Type B pancreatic cell (in vitro differentiated cells): ENCODE measurements around the gene IGFBP5. TPM values are rescaled to one million over a fixed set of nuclear protein-coding genes. Genes with fewer than 3 reads are reported as not detected.

Source experiments
- DNase-seq: peaks from one replicate; pipeline ENCODE4 v3.0.0; 2021; ENCODE audit warnings: mixed read lengths; ENCODE audit not compliant: unreplicated experiment; ENCODE audit errors: extremely low spot score
- H3K27ac Mint-ChIP-seq: 2 replicates; pipeline ENCODE4 v1.8.0; 2021; ENCODE audit warnings: mild to moderate bottlenecking, mixed read lengths
- H3K27me3 Mint-ChIP-seq: 2 replicates; pipeline ENCODE4 v1.8.0; 2021; ENCODE audit warnings: mixed read lengths
- H3K36me3 Mint-ChIP-seq: 2 replicates; pipeline ENCODE4 v1.8.0; 2021; ENCODE audit warnings: mixed read lengths
- H3K4me1 Mint-ChIP-seq: one replicate; pipeline ENCODE4 v1.8.0; 2021; ENCODE audit warnings: mixed read lengths; ENCODE audit not compliant: unreplicated experiment
- H3K4me3 Mint-ChIP-seq: 2 replicates; pipeline ENCODE4 v1.8.0; 2021; ENCODE audit warnings: mild to moderate bottlenecking, mixed read lengths
- H3K9me3 Mint-ChIP-seq: 2 replicates; pipeline ENCODE4 v1.8.0; 2021; ENCODE audit warnings: mixed read lengths
- total RNA-seq: library from RNA; stranded (reverse); gene quantifications from 2 replicates; pipeline ENCODE4 v1.2.1, GENCODE V29; 2021; ENCODE audit warnings: low replicate concordance
- TF ChIP-seq, protein P1 (sequence below): fragments of 200-600 bp; sonication (generic); conservative IDR thresholded peaks from 2 replicates; pipeline ENCODE4 v1.5.0; 2021; ENCODE audit warnings: antibody characterized with exemption, mild to moderate bottlenecking

Gene IGFBP5
- total RNA-seq, 1 donor from 2014 or later, result 245 TPM

DNA sequence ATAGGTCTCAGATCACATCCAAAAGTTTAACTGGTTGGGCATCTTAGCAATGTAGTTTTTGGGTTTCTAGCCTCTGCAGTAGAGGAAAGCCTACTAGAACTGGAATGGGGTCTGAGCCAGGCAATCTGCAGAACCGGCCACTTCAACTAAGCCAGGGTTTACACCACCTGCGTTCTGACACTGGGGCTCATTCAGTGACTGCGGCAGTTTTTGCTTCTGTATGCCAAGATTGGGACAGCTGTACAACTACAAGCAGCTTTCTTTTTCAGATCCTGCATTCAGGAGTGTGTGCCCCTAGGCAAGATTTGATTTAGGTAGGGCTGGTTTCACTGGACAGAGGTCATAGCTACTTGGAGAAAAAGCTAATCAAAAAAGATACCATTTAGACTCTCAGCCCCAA is 43.7 kb upstream of the IGFBP5 start:
- peaks cover 28% of the 10 kb centered on the region for H3K4me1 Mint-ChIP-seq
- peaks cover 4% of the 10 kb centered on the region for H3K9me3 Mint-ChIP-seq
- DNase-seq, result no peak
- H3K36me3 Mint-ChIP-seq, result peaks cover 4% of the 10 kb centered on the region
- no peak overlapping the region for H3K27ac Mint-ChIP-seq
- no peak overlapping the region for H3K4me3 Mint-ChIP-seq
- no peaks in the 10 kb centered on the region for H3K27me3 Mint-ChIP-seq
- TF ChIP-seq, protein P1, sequence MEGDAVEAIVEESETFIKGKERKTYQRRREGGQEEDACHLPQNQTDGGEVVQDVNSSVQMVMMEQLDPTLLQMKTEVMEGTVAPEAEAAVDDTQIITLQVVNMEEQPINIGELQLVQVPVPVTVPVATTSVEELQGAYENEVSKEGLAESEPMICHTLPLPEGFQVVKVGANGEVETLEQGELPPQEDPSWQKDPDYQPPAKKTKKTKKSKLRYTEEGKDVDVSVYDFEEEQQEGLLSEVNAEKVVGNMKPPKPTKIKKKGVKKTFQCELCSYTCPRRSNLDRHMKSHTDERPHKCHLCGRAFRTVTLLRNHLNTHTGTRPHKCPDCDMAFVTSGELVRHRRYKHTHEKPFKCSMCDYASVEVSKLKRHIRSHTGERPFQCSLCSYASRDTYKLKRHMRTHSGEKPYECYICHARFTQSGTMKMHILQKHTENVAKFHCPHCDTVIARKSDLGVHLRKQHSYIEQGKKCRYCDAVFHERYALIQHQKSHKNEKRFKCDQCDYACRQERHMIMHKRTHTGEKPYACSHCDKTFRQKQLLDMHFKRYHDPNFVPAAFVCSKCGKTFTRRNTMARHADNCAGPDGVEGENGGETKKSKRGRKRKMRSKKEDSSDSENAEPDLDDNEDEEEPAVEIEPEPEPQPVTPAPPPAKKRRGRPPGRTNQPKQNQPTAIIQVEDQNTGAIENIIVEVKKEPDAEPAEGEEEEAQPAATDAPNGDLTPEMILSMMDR, result no peak

- H3K27ac Mint-ChIP-seq, result no peak overlapping the region
- H3K9me3 Mint-ChIP-seq, result peaks cover 4% of the 10 kb centered on the region
- TF ChIP-seq, protein P1, result no peak
- peaks cover 4% of the 10 kb centered on the region for H3K36me3 Mint-ChIP-seq
- peaks cover 28% of the 10 kb centered on the region for H3K4me1 Mint-ChIP-seq
- H3K4me3 Mint-ChIP-seq, result no peak overlapping the region
- no peak for DNase-seq
- H3K27me3 Mint-ChIP-seq, result no peaks in the 10 kb centered on the region
Observed at GRCh38 chr2:216737676-216738075, 42.3 kb upstream of the IGFBP5 start.

- no peaks in the 10 kb centered on the region for H3K9me3 Mint-ChIP-seq
- H3K36me3 Mint-ChIP-seq, result no peaks in the 10 kb centered on the region
- peaks cover 28% of the 10 kb centered on the region for H3K4me1 Mint-ChIP-seq
- H3K27ac Mint-ChIP-seq, result no peak overlapping the region
- H3K27me3 Mint-ChIP-seq, result no peaks in the 10 kb centered on the region
- DNase-seq, result no peak
- TF ChIP-seq, protein P1, result no peak
- no peak overlapping the region for H3K4me3 Mint-ChIP-seq
Observed at GRCh38 chr2:216736326-216736725, 41.0 kb upstream of the IGFBP5 start.

DNA sequence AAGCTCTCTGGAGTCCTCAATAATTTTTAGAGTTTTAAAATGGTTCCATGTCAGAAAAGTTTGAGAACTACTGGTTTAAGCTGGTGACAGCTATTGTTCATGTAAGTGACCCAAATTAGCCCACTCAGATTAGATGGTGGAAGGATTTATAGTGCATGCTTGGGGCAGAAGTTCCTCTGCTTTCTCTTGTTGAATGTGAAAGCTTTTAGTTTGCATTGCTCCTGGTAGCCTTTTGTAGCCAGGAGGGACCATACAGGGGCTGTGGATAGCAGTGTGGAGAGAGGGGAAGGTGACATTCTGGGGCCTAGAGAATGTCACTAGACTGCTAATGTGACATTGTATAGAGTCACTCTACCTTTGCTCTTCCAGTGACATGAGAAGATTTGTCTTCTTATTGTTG is 40.3 kb upstream of the IGFBP5 start:
- Mint-ChIP-seq H3K9me3 (no peaks in the 10 kb centered on the region), H3K27me3 (no peaks in the 10 kb centered on the region), H3K4me1 (peaks cover 23% of the 10 kb centered on the region), H3K27ac (no peak overlapping the region), H3K36me3 (no peaks in the 10 kb centered on the region), H3K4me3 (no peak overlapping the region)
- no peak for DNase-seq
- TF ChIP-seq, protein P1, result no peak

DNA sequence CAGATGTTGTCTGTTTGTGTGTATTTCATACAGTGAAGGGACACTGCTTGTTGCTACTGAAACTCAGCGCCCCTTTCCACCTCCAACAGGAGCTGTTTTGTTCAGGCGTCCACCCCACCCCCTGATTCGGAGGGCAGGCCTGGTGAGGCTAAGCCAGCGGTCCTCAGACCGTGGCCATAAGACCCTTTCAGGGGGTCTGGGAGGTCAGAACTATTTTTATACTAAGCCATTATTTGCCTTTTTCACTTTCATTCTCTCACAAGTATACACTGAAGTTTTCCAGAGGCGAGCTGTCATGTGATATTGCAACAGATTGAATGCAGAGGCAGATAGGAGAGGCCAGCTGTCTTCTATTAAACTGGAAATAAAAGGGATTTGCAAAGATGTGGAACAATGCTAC is 39.7 kb upstream of the IGFBP5 start:
- Mint-ChIP-seq H3K4me1 (peaks cover 21% of the 10 kb centered on the region), H3K4me3 (no peak overlapping the region), H3K27me3 (peaks cover 1% of the 10 kb centered on the region), H3K27ac (no peak overlapping the region), H3K36me3 (no peaks in the 10 kb centered on the region), H3K9me3 (peaks cover 2% of the 10 kb centered on the region)
- DNase-seq, result no peak
- TF ChIP-seq, protein P1, result no peak

- Mint-ChIP-seq H3K9me3 (peaks cover 7% of the 10 kb centered on the region), H3K4me1 (peaks cover 18% of the 10 kb centered on the region), H3K27ac (no peak overlapping the region), H3K4me3 (no peak overlapping the region), H3K36me3 (no peaks in the 10 kb centered on the region), H3K27me3 (peaks cover 7% of the 10 kb centered on the region)
- DNase-seq, result no peak
- TF ChIP-seq, protein P1, result no peak
Observed at GRCh38 chr2:216733046-216733445, 37.7 kb upstream of the IGFBP5 start.
